Activated CD4-positive, alpha-beta memory T cell treated with anti-CD3 and anti-CD28 coated beads, Interleukin-2, amount 10 ng/mL, durations not matched to agents 7 days and 5 days (primary cell): ENCODE results near the gene WWTR1. TPM values are rescaled to one million over a fixed set of nuclear protein-coding genes. Genes with fewer than 3 reads are reported as not detected.

Source experiments
- CTCF ChIA-PET: fragments of 350-600 bp; sonication (Branson Sonifier 250); formaldehyde crosslinking; loops from one replicate; lab custom pipeline; 2021; ENCODE audit warnings: antibody characterized with exemption, inconsistent platforms; lab: Charles Lee
- POLR2A ChIA-PET: fragments of 350-600 bp; sonication (Branson Sonifier 250); formaldehyde crosslinking; loops from one replicate; lab custom pipeline; 2021; ENCODE audit warnings: antibody characterized with exemption; lab: Charles Lee
- DNase-seq: peaks from one replicate; pipeline ENCODE4 v3.0.0-alpha.2; 2020
- H3K27ac Mint-ChIP-seq: one replicate; pipeline ENCODE4 v1.8.0; 2021; ENCODE audit warnings: mild to moderate bottlenecking, mixed read lengths
- H3K27me3 Mint-ChIP-seq: one replicate; pipeline ENCODE4 v1.8.0; 2021; ENCODE audit warnings: mixed read lengths
- H3K36me3 Mint-ChIP-seq: one replicate; pipeline ENCODE4 v1.8.0; 2021; ENCODE audit warnings: low read depth, mixed read lengths
- H3K4me1 Mint-ChIP-seq: one replicate; pipeline ENCODE4 v1.8.0; 2021; ENCODE audit warnings: mixed read lengths
- H3K4me3 Mint-ChIP-seq: one replicate; pipeline ENCODE4 v1.8.0; 2021; ENCODE audit warnings: mild to moderate bottlenecking, mixed read lengths
- H3K9me3 Mint-ChIP-seq: one replicate; pipeline ENCODE4 v1.8.0; 2021; ENCODE audit warnings: mixed read lengths
- total RNA-seq, 2 experiments: library from RNA; stranded (reverse); gene quantifications; one replicate each; pipeline ENCODE4 v1.2.3, GENCODE V29; 2021

Gene WWTR1
- total RNA-seq, 2 experiments from 2014 or later = 1.9 to 2.1 TPM

- Mint-ChIP-seq H3K27me3 (peaks cover 4% of the 10 kb centered on the region), H3K27ac (no peak overlapping the region), H3K9me3 (peaks cover 4% of the 10 kb centered on the region), H3K4me1 (peaks cover 59% of the 10 kb centered on the region), H3K4me3 (no peak overlapping the region), H3K36me3 (no peaks in the 10 kb centered on the region)
- DNase-seq = no peak
- ChIA-PET CTCF (interaction anchor here (3.8 kb wide), 1 partner anchor 9 kb away, joined by 24 read pairs; no protein-coding TSS in a partner anchor), POLR2A (no interaction called here)
Measured at GRCh38 chr3:149577801-149578200, 80.0 kb downstream of the WWTR1 start.

GRCh38 chr3:149575961-149576564 is 81.8 kb downstream of the WWTR1 start:
- ChIA-PET CTCF (interaction anchor here (1.1 to 1.5 kb wide), 2 partner anchors 83 to 232 kb away, joined by 3 to 4 read pairs; no protein-coding TSS in a partner anchor), POLR2A (no interaction called here)
- H3K4me3 Mint-ChIP-seq = no peak overlapping the region
- no peak overlapping the region for H3K27ac Mint-ChIP-seq
- no peak for DNase-seq
- H3K9me3 Mint-ChIP-seq = peaks cover 4% of the 10 kb centered on the region
- peaks cover 2% of the 10 kb centered on the region for H3K27me3 Mint-ChIP-seq
- peaks cover 54% of the 10 kb centered on the region for H3K4me1 Mint-ChIP-seq
- no peaks in the 10 kb centered on the region for H3K36me3 Mint-ChIP-seq

DNA sequence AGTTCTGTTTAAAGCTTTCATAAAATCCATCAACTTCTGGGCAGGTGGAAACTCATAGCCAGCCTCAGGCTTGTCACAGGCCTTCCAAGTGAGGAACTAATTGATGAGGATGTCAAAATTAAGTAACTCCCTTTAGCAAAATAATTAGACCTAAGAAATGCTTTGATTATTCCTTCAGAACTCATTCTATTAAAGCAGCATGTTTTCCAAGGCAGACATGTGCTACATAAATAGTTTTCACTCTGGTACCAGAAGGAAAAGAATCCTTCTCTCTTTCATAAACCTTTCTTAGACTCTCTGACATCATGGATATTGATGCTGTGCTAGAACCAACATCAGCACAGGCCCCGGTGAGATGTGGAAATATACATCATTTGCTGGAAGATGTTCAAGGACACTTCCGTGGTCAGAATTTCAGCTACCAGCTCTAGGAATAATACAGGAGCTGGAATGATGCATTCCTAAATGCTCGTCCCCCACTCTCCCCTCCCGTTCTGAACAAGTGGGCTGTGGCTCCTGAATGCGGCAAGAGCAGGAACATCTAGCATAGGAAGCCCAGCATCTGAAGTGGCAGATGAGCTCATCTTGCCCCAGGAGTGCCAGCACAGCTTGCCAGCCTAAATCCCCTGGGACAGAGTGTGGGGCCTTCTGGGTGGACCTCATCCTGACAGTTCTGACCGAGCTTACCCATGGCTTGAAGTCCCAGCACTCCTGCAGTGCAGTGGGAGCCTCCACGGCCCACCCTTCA is 82.4 kb downstream of the WWTR1 start:
- CTCF ChIA-PET = interaction anchor here (0.8 to 1.5 kb wide), 3 partner anchors 50 to 232 kb away, joined by 3 to 4 read pairs (median 3); no protein-coding TSS in a partner anchor
- Mint-ChIP-seq H3K27me3 (peaks cover 2% of the 10 kb centered on the region), H3K4me1 (peaks cover 49% of the 10 kb centered on the region), H3K9me3 (peaks cover 4% of the 10 kb centered on the region), H3K27ac (no peak overlapping the region), H3K4me3 (no peak overlapping the region), H3K36me3 (no peaks in the 10 kb centered on the region)
- POLR2A ChIA-PET = interaction anchor here (1.2 kb wide), 1 partner anchor 177 kb away, joined by 4 read pairs; the partner anchor contains the start of gene COMMD2
- DNase-seq = no peak

GRCh38 chr3:149572796-149573414 is 84.9 kb downstream of the WWTR1 start:
- no peaks in the 10 kb centered on the region for H3K36me3 Mint-ChIP-seq
- peaks cover 31% of the 10 kb centered on the region for H3K4me1 Mint-ChIP-seq
- CTCF ChIA-PET = interaction anchor here (1.2 kb wide), 1 partner anchor 144 kb away, joined by 5 read pairs; no protein-coding TSS in a partner anchor
- peaks cover 4% of the 10 kb centered on the region for H3K9me3 Mint-ChIP-seq
- H3K27me3 Mint-ChIP-seq = peaks cover under 1% of the 10 kb centered on the region
- H3K4me3 Mint-ChIP-seq = no peak overlapping the region
- POLR2A ChIA-PET = interaction anchor here (1.3 kb wide), 1 partner anchor 14 kb away, joined by 3 read pairs; no protein-coding TSS in a partner anchor
- no peak for DNase-seq
- H3K27ac Mint-ChIP-seq = no peak overlapping the region

- peaks cover 4% of the 10 kb centered on the region for H3K9me3 Mint-ChIP-seq
- H3K36me3 Mint-ChIP-seq = no peaks in the 10 kb centered on the region
- no peak for DNase-seq
- H3K27ac Mint-ChIP-seq = no peak overlapping the region
- H3K27me3 Mint-ChIP-seq = peaks cover 1% of the 10 kb centered on the region
- ChIA-PET CTCF (interaction anchor here (0.7 to 4.2 kb wide), 7 partner anchors 9 to 237 kb away, joined by 3 to 26 read pairs (median 15); partner anchors contain the start of gene COMMD2), POLR2A (no interaction called here)
- no peak overlapping the region for H3K4me3 Mint-ChIP-seq
- peaks cover 27% of the 10 kb centered on the region for H3K4me1 Mint-ChIP-seq
Measured at GRCh38 chr3:149571381-149571780, 86.4 kb downstream of the WWTR1 start.

- peaks cover 4% of the 10 kb centered on the region for H3K27me3 Mint-ChIP-seq
- CTCF ChIA-PET = interaction anchor here (1.0 to 4.2 kb wide), 10 partner anchors 10 to 450 kb away, joined by 3 to 26 read pairs (median 7); partner anchors contain the start of gene COMMD2
- no peaks in the 10 kb centered on the region for H3K36me3 Mint-ChIP-seq
- H3K27ac Mint-ChIP-seq = no peak overlapping the region
- H3K9me3 Mint-ChIP-seq = peaks cover 4% of the 10 kb centered on the region
- no peak for DNase-seq
- H3K4me1 Mint-ChIP-seq = peaks cover 13% of the 10 kb centered on the region
- POLR2A ChIA-PET = interaction anchor here (1.6 kb wide), 1 partner anchor 17 kb away, joined by 3 read pairs; no protein-coding TSS in a partner anchor
- no peak overlapping the region for H3K4me3 Mint-ChIP-seq
Measured at GRCh38 chr3:149570016-149570415, 87.8 kb downstream of the WWTR1 start.

GRCh38 chr3:149567381-149567780 is 90.4 kb downstream of the WWTR1 start:
- H3K27ac Mint-ChIP-seq = no peak overlapping the region
- H3K4me1 Mint-ChIP-seq = peaks cover 3% of the 10 kb centered on the region
- H3K4me3 Mint-ChIP-seq = no peak overlapping the region
- no peaks in the 10 kb centered on the region for H3K9me3 Mint-ChIP-seq
- peaks cover 7% of the 10 kb centered on the region for H3K27me3 Mint-ChIP-seq
- no peak for DNase-seq
- CTCF ChIA-PET = interaction anchor here (1.0 to 1.6 kb wide), 6 partner anchors 12 to 612 kb away, joined by 3 to 7 read pairs (median 4); partner anchors contain the start of gene COMMD2
- POLR2A ChIA-PET = interaction anchor here (1.4 kb wide), 1 partner anchor 13 kb away, joined by 4 read pairs; no protein-coding TSS in a partner anchor
- H3K36me3 Mint-ChIP-seq = no peaks in the 10 kb centered on the region

DNA sequence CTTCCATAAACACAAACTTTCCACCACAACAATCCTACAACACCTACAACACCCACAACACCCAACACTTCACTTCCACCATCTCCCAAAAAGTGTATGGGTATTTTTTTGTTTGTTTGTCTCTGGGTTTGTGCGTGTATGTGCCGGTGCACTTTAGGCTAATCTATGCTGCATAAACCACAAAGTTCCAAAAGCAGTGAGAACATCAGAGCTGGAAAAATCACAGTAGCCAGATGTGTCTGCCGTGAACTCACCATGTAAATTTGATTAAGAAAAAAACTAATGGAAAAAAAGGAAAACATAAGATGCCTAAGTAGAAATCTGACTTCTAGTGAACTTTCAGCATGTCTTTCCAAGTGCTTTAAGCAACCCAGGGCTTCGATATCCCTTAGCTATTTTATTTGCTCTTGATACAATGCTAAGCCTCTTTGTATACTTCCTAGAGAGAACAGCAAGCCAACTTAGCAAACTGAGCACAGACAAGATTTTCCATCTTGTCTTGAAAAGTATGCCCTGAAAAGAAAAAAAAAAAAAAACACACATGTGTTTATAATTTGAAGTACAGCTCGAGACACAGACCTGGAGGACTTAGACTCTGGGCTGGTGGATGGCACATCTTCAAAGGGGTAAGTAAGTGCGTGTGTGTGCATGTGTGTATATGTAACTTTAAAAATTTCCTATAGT is 91.4 kb downstream of the WWTR1 start:
- no peak overlapping the region for H3K4me3 Mint-ChIP-seq
- ChIA-PET CTCF (interaction anchor here (1.0 to 1.6 kb wide), 5 partner anchors 13 to 611 kb away, joined by 3 to 7 read pairs (median 4); partner anchors contain the start of gene COMMD2), POLR2A (no interaction called here)
- no peak for DNase-seq
- no peaks in the 10 kb centered on the region for H3K36me3 Mint-ChIP-seq
- no peaks in the 10 kb centered on the region for H3K9me3 Mint-ChIP-seq
- H3K27me3 Mint-ChIP-seq = peaks cover 7% of the 10 kb centered on the region
- peaks cover 3% of the 10 kb centered on the region for H3K4me1 Mint-ChIP-seq
- H3K27ac Mint-ChIP-seq = no peak overlapping the region

DNA sequence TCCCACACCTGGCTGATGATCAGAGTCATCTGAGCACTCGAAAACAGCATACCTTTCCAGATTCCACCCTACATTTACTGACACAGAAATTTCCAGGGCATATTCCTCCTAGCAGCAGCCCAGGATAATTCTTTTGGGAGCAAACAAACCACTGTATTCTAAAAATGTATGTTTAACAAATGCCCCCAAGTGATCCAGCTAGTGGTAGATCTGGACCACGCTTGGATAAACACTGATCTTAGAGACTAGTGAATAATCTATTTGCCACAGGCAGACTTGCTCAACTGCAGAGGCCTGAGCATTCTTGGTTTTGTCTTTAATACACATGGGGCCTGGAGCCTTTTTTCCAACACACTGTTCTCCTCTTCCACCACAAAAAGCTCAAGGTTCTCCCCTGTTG is 93.7 kb downstream of the WWTR1 start:
- Mint-ChIP-seq H3K4me3 (no peak overlapping the region), H3K27ac (no peak overlapping the region), H3K36me3 (no peaks in the 10 kb centered on the region), H3K4me1 (no peaks in the 10 kb centered on the region), H3K27me3 (peaks cover 16% of the 10 kb centered on the region), H3K9me3 (no peaks in the 10 kb centered on the region)
- DNase-seq = no peak
- POLR2A ChIA-PET = no interaction called here
- CTCF ChIA-PET = no interaction called here

- Mint-ChIP-seq H3K27me3 (peaks cover 21% of the 10 kb centered on the region), H3K36me3 (no peaks in the 10 kb centered on the region), H3K27ac (no peak overlapping the region), H3K4me1 (no peaks in the 10 kb centered on the region), H3K4me3 (no peak overlapping the region), H3K9me3 (no peaks in the 10 kb centered on the region)
- no peak for DNase-seq
- POLR2A ChIA-PET = no interaction called here
- CTCF ChIA-PET = no interaction called here
Measured at GRCh38 chr3:149563114-149563513, 94.7 kb downstream of the WWTR1 start.

- no peak overlapping the region for H3K4me3 Mint-ChIP-seq
- CTCF ChIA-PET = no interaction called here
Measured at GRCh38 chr3:149560617-149561016, 97.2 kb downstream of the WWTR1 start.

DNA sequence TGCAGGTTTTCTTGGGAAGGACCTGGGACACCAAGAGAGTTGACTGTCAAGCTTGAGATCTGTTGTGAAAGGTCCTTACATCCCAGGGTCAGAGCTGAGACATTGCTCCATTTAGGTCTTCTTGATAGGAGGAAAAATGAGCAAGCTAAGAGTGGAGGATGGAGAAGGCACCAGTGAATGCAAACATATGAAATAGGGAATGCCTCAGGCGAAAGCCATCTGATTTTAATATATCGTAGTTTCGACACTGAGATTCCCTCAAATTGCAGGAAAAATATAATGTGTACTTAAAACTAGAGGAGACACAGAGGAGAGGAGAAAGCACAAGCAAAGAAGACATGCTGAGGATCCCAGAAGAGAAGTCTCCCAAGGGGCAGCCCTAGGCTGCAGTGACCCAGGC is 97.8 kb downstream of the WWTR1 start:
- no peak overlapping the region for H3K27ac Mint-ChIP-seq
- H3K4me1 Mint-ChIP-seq = no peaks in the 10 kb centered on the region
- peaks cover 17% of the 10 kb centered on the region for H3K27me3 Mint-ChIP-seq
- DNase-seq = no peak
- H3K9me3 Mint-ChIP-seq = no peaks in the 10 kb centered on the region
- ChIA-PET CTCF (no interaction called here), POLR2A (no interaction called here)
- H3K36me3 Mint-ChIP-seq = no peaks in the 10 kb centered on the region
- H3K4me3 Mint-ChIP-seq = no peak overlapping the region

More at GRCh38 chr3:149560617-149561016, 97.2 kb downstream of the WWTR1 start:
- POLR2A ChIA-PET = no interaction called here
- H3K27ac Mint-ChIP-seq = no peak overlapping the region
- no peaks in the 10 kb centered on the region for H3K9me3 Mint-ChIP-seq
- DNase-seq = no peak
- H3K36me3 Mint-ChIP-seq = no peaks in the 10 kb centered on the region
- H3K27me3 Mint-ChIP-seq = peaks cover 17% of the 10 kb centered on the region
- no peaks in the 10 kb centered on the region for H3K4me1 Mint-ChIP-seq
